ENCODE data around the gene TRIM8.

The TRIM8 gene

GRCh38 chr10:102616066-102616770, 28.1 kb upstream of the TRIM8 start:
- DNase-seq: no peak

GRCh38 chr10:102617041-102617440, 27.2 kb upstream of the TRIM8 start:
- DNase-seq: no peak

GRCh38 chr10:102617816-102618215, 26.5 kb upstream of the TRIM8 start:
- DNase-seq: no peak

GRCh38 chr10:102619281-102619981, 24.8 kb upstream of the TRIM8 start:
- no peak for DNase-seq

GRCh38 chr10:102620138-102620590, 24.1 kb upstream of the TRIM8 start:
- no peak for DNase-seq

GRCh38 chr10:102620591-102621442, 23.5 kb upstream of the TRIM8 start:
- no peak for DNase-seq

- DNase-seq: no peak
Observed at GRCh38 chr10:102621443-102622325, 22.6 kb upstream of the TRIM8 start.

GRCh38 chr10:102624094-102624493, 20.2 kb upstream of the TRIM8 start:
- DNase-seq: no peak

GRCh38 chr10:102624751-102625645, 19.3 kb upstream of the TRIM8 start:
- DNase-seq: no peak

GRCh38 chr10:102626026-102626685, 18.1 kb upstream of the TRIM8 start:
- peak; percentile 14 to 34 for DNase-seq

GRCh38 chr10:102627291-102627735, 17.0 kb upstream of the TRIM8 start:
- no peak for DNase-seq

GRCh38 chr10:102627736-102628293, 16.5 kb upstream of the TRIM8 start:
- DNase-seq: no peak

GRCh38 chr10:102628451-102628911, 15.8 kb upstream of the TRIM8 start:
- no peak for DNase-seq

GRCh38 chr10:102629661-102630614, 14.3 kb upstream of the TRIM8 start:
- DNase-seq: no peak

GRCh38 chr10:102630663-102631062, 13.6 kb upstream of the TRIM8 start:
- DNase-seq: no peak

GRCh38 chr10:102631525-102632393, 12.5 kb upstream of the TRIM8 start:
- DNase-seq: no peak

GRCh38 chr10:102632394-102633111, 11.7 kb upstream of the TRIM8 start:
- peak; percentile 46 to 68 for DNase-seq

All from inflammatory macrophage (primary cell).